Fibroblast of the aortic adventitia (primary cell): ENCODE results near the gene SEPHS1. TPM values are rescaled to one million over a fixed set of nuclear protein-coding genes. Genes with fewer than 3 reads are reported as not detected.
"Not testable (repeated sequence)": the region's sequence is repeated elsewhere in the genome, so short reads cannot be mapped to it uniquely, and the experiment has no call there.

Source experiments
- DNase-seq: peaks from one replicate; pipeline ENCODE4 v3.0.0-alpha.2; 2010; ENCODE audit warnings: low read depth
- H3K4me3 ChIP-seq: 2 replicates; pipeline ENCODE4 v1.5.1; 2011; ENCODE audit warnings: low read depth, mild to moderate bottlenecking, control low read depth, low read length, moderate library complexity
- total RNA-seq: library from RNA; depleted of rRNA; stranded (reverse); fragments of >200 nt; gene quantifications from 2 replicates; pipeline ENCODE4 v1.2.3, GENCODE V29; 2012; ENCODE audit warnings: low replicate concordance
- TF ChIP-seq, protein P1 (sequence below): IDR thresholded peaks from 2 replicates; pipeline ENCODE4 v1.5.1; 2011; ENCODE audit warnings: mild to moderate bottlenecking, low read length, control low read depth, inconsistent platforms; ENCODE audit not compliant: insufficient read depth

Gene SEPHS1
- total RNA-seq, 1 donor, result 35.2 TPM

DNA sequence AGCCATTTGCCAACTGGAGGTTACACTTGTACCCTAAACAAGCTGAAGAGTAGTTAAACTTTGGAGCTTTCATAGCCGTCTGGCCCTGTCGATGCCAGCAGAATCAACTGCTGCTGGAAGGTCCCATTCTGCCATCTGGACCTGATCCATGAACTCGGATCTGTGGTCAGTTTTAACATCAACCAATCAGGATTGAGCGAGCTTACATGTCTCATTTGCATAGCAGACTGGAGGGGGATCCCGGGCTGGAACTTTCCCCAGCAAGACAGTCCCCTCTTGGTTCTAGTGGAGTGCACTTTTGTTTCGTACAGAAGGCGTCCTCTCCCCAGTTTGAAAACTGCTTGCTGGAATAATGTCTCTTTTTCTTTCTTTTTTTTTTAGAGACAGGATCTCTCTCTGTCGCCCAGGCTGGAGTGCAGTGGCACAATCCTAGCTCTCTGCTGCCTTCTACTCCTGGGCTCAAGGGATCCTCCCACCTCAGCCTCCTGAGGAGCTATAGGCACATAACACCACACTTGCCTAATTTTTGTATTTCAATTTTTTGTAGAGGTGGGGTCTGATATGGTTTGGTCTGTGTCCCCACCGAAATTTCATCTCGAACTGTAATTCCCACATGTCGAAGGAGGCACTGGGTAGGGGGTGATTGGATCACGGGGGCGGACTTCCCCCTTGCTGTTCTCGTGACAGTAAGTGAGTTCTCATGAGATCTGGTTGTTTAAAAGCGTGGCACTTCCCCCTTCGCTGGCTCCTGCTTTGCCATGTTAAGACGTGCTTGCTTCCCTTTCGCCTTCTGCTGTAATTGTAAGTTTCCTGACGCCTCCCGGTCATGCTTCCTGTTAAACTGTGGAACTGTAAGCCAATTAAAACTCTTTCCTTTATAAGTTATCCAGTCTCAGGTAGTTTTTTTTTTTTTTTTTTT, 42.8 kb upstream of the SEPHS1 start:
- DNase-seq, result peak; percentile 8
- TF ChIP-seq, protein P1, sequence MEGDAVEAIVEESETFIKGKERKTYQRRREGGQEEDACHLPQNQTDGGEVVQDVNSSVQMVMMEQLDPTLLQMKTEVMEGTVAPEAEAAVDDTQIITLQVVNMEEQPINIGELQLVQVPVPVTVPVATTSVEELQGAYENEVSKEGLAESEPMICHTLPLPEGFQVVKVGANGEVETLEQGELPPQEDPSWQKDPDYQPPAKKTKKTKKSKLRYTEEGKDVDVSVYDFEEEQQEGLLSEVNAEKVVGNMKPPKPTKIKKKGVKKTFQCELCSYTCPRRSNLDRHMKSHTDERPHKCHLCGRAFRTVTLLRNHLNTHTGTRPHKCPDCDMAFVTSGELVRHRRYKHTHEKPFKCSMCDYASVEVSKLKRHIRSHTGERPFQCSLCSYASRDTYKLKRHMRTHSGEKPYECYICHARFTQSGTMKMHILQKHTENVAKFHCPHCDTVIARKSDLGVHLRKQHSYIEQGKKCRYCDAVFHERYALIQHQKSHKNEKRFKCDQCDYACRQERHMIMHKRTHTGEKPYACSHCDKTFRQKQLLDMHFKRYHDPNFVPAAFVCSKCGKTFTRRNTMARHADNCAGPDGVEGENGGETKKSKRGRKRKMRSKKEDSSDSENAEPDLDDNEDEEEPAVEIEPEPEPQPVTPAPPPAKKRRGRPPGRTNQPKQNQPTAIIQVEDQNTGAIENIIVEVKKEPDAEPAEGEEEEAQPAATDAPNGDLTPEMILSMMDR, result no peak
- no peak overlapping the region for H3K4me3 ChIP-seq

DNA sequence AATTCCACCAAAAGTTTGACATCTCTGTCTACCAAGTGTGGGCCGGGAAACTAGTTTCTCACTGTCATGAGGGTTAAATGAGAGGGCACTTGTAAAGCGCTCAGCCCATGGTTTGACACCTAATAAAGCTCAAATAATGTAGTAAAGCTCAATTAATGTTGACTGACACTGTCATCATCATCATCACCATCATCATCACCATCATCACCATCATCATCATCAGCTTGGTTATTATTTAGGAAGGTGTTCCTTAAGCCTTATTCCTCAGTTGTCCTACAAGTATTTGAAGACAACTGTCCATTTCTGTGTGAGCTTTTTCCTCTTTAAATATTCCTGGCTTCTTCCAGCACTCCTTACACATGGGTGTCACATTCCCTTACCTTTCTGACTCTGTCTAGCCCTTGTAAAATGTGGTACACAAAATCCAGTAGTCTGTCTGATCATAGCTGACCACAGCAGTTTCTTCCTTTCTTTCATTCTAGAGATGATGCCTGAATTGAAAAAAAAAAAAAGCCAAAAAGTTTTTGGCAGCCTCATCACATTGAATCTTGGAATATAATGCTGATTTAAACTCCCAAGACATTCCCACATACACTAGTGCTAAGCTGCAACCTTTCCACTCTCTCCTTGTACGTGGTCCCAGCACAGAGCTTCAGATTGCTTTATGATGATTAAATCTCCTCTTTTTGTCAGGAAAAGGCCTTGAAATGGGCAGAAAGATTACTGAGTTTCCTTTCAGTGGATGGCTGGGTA, 40.6 kb upstream of the SEPHS1 start:
- TF ChIP-seq, protein P1, result no peak
- H3K4me3 ChIP-seq, result no peak overlapping the region

DNA sequence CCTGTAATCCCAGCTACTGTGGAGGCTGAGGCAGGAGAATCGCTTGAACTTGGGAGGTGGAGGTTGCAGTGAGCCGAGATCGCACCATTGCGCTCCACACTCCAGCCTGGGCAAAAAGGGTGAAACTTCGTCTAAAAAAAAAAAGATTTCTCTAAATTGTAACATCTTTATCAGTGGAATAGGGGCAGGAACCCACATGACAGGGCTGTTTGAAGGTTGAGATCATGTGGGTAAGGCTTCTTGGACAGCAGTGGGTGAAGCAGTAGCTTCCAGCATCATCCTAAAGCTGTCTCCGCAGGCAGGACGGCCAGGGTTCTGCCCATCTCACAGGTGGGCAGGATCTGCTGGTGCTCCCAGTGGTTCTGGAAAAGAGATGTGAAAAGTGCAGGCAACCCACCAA, 37.9 kb upstream of the SEPHS1 start:
- no peak overlapping the region for H3K4me3 ChIP-seq
- TF ChIP-seq, protein P1, result no peak
- DNase-seq, result no peak

More for the DNA sequence above, 40.6 kb upstream of the SEPHS1 start:
- DNase-seq, result no peak

DNA sequence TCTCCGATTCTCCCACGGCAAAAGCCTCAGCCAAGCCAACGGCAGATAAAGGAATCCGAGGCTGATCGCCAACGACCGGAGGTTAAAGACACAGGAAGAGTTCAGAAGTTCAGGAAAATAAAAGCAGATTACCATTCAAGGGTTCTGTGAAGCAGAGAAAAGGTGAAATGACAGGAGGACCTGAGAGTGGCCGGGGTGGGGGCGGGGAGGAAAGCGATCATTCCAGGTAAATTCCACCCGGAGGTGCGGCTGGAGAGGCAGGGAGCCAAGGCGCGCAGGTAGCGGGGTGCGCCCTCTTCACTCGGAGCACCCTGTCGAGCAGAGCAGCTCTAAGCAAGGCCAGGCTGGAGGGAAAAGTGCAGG, 35.3 kb upstream of the SEPHS1 start:
- DNase-seq, result no peak
- H3K4me3 ChIP-seq, result no peak overlapping the region
- TF ChIP-seq, protein P1, result no peak

DNA sequence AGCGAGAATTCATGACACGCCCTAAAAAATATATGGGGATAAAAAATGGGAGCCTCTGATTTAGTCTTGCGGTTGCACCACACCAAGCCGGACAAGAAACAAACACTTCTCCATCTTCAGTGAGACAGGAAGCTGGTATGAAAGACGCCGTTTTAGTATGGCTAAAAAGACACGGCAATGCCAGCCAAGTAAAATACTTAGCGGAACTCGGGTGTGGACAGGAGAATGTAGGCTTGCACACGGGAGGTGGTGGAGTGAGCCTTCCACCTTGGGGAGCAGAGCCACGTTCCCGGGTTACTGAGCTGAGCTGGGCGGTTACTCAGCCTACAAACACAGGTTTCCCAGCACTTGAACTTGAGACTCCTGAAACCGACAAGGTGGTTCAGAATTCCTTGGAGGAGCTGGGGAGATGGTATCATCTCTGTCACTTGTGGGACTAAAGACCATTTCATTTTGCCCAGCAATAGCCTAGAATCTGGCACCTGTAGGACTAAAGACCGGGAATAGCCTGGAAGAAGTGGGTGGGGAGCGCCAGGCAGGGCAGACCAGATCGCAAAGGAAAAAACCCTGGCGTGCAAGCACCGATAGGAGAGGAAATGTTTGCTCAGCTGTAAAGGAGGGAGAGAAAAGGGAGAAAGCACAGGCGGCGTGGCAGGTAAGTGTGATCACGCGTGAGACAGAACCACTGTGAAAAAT, 34.8 kb upstream of the SEPHS1 start:
- DNase-seq, result no peak
- H3K4me3 ChIP-seq, result no peak overlapping the region
- TF ChIP-seq, protein P1, result no peak

DNA sequence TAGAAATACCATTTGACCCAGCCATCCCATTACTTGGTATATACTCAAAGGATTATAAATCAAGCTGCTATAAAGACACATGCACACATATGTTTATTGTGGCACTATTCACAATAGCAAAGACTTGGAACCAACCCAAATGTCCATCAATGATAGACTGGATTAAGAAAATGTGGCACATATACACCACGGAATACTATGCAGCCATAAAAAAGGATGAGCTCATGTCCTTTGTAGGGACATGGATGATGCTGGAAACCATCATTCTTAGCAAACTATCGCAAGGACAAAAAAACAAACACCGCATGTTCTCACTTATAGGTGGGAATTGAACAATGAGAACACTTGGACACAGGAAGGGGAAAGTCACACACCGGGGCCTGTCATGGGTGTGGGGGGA, 31.0 kb upstream of the SEPHS1 start:
- not testable (repeated sequence) for H3K4me3 ChIP-seq, DNase-seq

DNA sequence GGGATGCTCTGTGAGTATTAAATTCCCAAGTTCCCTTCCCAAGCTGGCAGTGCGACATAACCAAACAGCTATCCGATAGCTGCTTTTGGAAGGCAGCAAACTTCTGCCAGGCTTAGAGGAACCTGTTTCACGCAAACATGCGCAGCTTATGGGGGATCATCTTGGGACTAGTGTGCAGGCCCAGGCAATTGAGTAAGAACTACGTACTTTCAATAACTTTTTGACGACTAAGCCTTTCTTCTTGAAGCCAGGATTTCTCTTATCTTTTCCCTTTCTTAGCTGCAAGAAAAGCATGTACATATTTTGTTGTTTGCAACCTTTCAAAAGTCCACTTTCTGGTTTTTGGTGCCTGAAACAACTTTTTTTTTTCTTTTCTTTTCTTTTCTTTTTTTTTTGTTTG, 28.7 kb upstream of the SEPHS1 start:
- H3K4me3 ChIP-seq, result no peak overlapping the region
- DNase-seq, result no peak
- TF ChIP-seq, protein P1, result no peak
